C4-2B (cell line): ENCODE measurements around the gene WDR27.

Source experiments
- H3K27ac ChIP-seq: fragments of 450-650 bp; 2 replicates; pipeline ENCODE4 v1.5.1; 2017
- ZFX ChIP-seq: fragments of 450-650 bp; IDR thresholded peaks from 2 replicates; pipeline ENCODE4 v1.6.1; 2017
- TF ChIP-seq, protein P1 (sequence below): fragments of 450-650 bp; conservative IDR thresholded peaks from 2 replicates; pipeline ENCODE4 v1.5.1; 2017; ENCODE audit warnings: mild to moderate bottlenecking

The WDR27 gene

DNA sequence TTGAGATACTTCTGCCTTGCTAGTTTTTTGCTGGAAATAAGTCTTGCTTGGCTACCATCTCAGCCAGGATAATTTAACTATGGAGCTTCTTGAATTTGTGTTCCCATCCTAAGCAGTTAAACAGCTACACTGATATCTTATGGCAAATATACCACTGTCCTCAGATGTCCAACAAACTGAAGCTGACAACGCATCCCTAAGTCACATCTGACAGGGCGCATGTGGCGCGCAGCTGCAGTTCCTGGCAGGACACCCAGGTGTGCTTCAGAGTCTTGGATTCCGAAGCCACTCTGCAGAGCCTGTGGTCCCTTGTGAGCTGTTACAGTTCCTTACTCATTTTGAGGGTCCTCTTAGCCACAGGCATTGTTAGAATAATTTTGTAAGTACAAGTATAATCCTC, 127.9 kb downstream of the WDR27 start:
- no peak overlapping the region for H3K27ac ChIP-seq
- TF ChIP-seq ZFX = no peak
- TF ChIP-seq, protein P1, sequence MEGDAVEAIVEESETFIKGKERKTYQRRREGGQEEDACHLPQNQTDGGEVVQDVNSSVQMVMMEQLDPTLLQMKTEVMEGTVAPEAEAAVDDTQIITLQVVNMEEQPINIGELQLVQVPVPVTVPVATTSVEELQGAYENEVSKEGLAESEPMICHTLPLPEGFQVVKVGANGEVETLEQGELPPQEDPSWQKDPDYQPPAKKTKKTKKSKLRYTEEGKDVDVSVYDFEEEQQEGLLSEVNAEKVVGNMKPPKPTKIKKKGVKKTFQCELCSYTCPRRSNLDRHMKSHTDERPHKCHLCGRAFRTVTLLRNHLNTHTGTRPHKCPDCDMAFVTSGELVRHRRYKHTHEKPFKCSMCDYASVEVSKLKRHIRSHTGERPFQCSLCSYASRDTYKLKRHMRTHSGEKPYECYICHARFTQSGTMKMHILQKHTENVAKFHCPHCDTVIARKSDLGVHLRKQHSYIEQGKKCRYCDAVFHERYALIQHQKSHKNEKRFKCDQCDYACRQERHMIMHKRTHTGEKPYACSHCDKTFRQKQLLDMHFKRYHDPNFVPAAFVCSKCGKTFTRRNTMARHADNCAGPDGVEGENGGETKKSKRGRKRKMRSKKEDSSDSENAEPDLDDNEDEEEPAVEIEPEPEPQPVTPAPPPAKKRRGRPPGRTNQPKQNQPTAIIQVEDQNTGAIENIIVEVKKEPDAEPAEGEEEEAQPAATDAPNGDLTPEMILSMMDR = no peak

DNA sequence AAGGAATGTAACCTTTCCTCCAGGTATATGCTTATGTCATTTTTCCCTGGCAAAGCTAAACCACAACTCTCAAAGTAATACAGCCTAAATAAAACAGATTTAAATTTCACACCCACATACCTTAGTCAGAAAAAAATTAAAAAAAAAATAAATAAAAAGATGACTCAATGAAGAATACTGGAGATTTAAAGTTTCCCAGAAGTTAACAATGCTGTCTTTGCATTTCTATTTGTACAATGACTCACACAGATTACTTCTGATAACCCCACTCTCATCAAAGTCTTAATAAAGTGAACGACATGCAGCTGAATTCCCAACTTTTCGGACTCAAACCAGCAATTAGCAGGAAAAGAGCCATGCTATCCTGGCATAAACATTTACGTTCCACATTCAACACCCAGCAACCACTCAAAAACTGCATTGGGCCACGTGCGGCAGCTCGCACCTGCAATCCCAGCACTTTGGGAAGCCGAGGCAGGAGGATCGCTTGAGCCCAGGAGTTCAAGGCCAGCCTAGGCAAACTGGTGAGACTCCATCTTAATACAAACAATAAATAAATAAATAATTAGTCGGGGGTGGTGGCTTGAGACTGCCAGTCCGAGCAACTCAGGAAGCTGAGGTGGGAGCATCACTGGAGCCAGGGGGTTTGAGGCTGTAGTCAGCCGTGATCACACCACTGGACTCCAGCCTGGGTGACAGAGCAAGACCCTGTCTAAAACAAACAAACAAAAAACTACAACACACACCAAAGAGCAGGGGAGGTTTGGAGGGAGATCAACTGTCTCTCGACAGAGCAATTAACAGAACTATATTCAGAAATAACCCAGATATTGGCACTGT, 130.5 kb downstream of the WDR27 start:
- no peak overlapping the region for H3K27ac ChIP-seq
- TF ChIP-seq, protein P1 = no peak
- no peak for TF ChIP-seq ZFX

DNA sequence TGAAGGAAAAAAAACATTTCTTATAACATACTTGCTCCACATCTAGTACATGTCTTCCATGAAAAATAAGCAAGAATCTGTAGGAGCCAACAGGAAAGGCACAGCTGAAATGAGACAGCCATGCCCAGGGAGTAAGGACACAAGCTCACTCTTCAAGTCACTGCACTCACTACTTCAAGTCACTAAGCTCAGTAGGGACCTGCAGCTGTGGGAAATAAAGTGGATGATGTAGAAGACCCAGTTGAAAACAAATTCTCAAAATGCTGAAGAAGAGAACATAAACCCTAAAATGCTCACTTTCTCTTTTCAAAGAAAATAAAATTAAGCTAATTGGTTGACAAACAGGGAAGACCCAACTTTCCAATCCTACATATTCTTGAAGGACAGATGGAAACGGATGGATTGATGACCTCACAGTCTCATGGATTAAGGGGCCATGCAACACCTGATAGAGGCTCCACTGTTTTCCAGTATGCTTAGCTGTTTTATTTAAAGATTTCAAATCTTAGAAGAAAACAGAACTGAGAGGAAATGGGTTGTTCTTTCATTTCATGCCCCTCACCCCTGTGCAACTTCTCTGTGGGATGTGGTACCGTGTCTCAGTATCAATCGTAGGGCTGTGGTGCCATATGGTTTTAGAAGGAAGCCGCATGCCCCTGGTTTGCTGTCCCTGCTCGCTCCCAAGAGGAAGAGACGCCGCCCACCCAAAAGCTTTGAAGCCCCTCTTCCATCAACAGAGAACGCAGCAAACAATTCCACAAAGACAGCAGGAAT, 133.3 kb downstream of the WDR27 start:
- H3K27ac ChIP-seq = no peak overlapping the region
- TF ChIP-seq ZFX = no peak
- TF ChIP-seq, protein P1 = no peak

DNA sequence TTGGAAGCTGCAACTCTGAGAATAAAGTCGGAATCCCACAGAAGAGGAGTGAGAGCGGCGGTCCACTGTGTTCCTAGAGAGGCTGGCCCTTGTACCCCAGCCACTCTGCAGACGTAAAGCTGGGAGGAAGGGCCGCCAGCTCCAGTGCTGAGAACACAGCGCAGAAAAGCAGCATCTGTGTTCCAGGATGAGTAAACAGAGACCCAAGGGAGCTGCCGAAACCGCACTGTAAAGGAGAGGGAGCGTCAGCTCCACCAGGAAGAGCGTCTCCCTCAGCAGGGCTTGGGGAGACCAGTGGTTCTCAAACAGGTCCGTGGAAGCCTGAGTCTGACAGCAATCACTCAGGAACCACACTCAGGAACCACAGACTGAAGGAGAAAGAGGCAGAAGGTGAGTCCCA, 134.0 kb downstream of the WDR27 start:
- TF ChIP-seq ZFX = no peak
- TF ChIP-seq, protein P1 = no peak
- H3K27ac ChIP-seq = no peak overlapping the region

DNA sequence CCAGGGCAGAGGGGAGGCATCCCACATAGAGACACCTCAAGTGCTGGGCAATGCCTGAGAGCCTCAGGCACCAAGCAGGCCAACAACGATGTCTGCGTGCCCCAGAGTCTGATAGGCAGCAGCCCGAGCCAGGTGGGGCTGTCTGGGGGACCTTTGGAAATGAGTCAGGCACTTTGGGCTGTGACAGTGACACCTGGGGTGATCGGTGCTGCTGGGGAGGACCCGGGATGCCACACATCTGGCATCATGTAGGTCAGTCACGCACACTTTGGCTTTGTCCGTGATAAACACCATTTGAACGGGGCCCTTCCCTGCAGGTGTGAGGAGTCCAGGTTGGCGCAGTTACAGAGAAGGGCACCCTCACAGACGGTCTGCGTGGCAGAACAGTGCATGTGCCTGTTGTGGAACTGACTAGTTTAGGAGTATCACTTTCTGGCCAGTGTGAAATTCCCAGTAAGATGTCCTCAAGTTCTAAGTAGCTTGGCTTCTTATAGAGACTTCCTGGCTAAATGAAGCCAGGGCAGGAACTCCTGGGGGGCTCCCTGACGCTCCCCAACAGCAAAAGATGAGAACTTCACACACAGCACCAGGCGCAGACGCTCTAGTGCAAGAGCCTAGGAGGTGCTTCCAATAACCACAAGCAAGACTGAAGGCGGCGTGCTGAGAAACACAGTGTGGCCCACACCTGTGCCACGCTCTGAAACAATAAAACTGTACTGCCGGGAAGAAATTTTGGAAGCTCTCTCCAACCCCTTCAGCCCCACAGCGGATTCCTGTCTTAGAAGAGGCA, 134.7 kb downstream of the WDR27 start:
- TF ChIP-seq, protein P1 = no peak
- no peak for TF ChIP-seq ZFX
- H3K27ac ChIP-seq = no peak overlapping the region

DNA sequence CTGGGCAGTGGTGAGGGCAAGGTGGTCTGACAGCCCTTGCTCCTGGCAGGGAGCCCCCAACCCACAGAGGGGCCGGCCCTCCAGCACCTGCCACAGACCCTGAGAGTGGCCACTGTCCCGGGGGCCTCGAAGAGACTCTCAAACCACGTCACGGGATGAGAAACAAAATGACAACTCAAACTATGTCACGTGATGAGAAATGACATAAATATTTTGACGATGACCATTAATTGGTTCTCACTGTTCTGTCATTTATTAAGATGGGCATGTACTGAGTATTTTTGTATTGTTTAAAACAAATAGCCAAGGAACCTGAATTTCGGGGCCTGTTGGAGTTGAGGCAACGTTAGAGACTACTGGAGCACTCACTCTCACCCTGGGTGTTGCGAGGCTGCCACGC, 135.5 kb downstream of the WDR27 start:
- TF ChIP-seq, protein P1 = no peak
- TF ChIP-seq ZFX = no peak
- no peak overlapping the region for H3K27ac ChIP-seq
